Mesenteric fat pad (tissue), 1 donor: ENCODE measurements around the gene GALNT7. TPM values are rescaled to one million over a fixed set of nuclear protein-coding genes. Genes with fewer than 3 reads are reported as not detected.
A peak's percentile ranks its signal among the peaks of the same experiment; 100 is the strongest.
"Not testable (repeated sequence)": the region's sequence is repeated elsewhere in the genome, so short reads cannot be mapped to it uniquely, and the experiment has no call there.

ENCODE experiments used
- DNase-seq: peaks from one replicate; pipeline ENCODE4 v3.0.0-alpha.2; 2020; ENCODE audit warnings: low spot score
- total RNA-seq: library from RNA; stranded (reverse); fragmentation: NEBNext Ultra II Directional; extraction: Animal tissue kit (Norgen Biotek cat#: 25700); gene quantifications from one replicate; pipeline ENCODE4 v1.2.1, GENCODE V29; 2021
- donor health status: DM: yes; HTN: yes; CAD: no.

GALNT7 gene
- total RNA-seq, 1 donor from 2014 or later = 9.8 TPM

- no peak for DNase-seq
Observed at GRCh38 chr4:173165706-173166105, 2.9 kb upstream of the GALNT7 start.

GRCh38 chr4:173166491-173166890, 2.1 kb upstream of the GALNT7 start:
- DNase-seq = no peak

GRCh38 chr4:173167758-173168395, 734 bp upstream of the GALNT7 start:
- DNase-seq = no peak

- no peak for DNase-seq
Observed at GRCh38 chr4:173169178-173169427, 492 bp downstream of the GALNT7 start.

GRCh38 chr4:173169428-173170181, 994 bp downstream of the GALNT7 start:
- DNase-seq = peak; percentile 92

GRCh38 chr4:173170182-173170778, 1.7 kb downstream of the GALNT7 start:
- DNase-seq = no peak

- DNase-seq = no peak
Observed at GRCh38 chr4:173171098-173171497, 2.5 kb downstream of the GALNT7 start.

- DNase-seq = no peak
Observed at GRCh38 chr4:173171987-173172386, 3.4 kb downstream of the GALNT7 start.

GRCh38 chr4:173174184-173174583, 5.6 kb downstream of the GALNT7 start:
- DNase-seq = no peak

GRCh38 chr4:173174594-173175012, 6.0 kb downstream of the GALNT7 start:
- DNase-seq = no peak

- no peak for DNase-seq
Observed at GRCh38 chr4:173176010-173176409, 7.4 kb downstream of the GALNT7 start.

- no peak for DNase-seq
Observed at GRCh38 chr4:173177232-173177631, 8.6 kb downstream of the GALNT7 start.

GRCh38 chr4:173178144-173178543, 9.5 kb downstream of the GALNT7 start:
- DNase-seq = no peak

GRCh38 chr4:173181848-173182247, 13.2 kb downstream of the GALNT7 start:
- DNase-seq = no peak

GRCh38 chr4:173182403-173182802, 13.8 kb downstream of the GALNT7 start:
- DNase-seq = no peak

GRCh38 chr4:173183659-173184247, 15.1 kb downstream of the GALNT7 start:
- DNase-seq = not testable (repeated sequence)

- no peak for DNase-seq
Observed at GRCh38 chr4:173185847-173186510, 17.4 kb downstream of the GALNT7 start.

GRCh38 chr4:173187732-173188131, 19.1 kb downstream of the GALNT7 start:
- no peak for DNase-seq

GRCh38 chr4:173188648-173189047, 20.0 kb downstream of the GALNT7 start:
- DNase-seq = no peak

- no peak for DNase-seq
Observed at GRCh38 chr4:173189117-173189693, 20.6 kb downstream of the GALNT7 start.

- no peak for DNase-seq
Observed at GRCh38 chr4:173191623-173192041, 23.0 kb downstream of the GALNT7 start.
